Measurements from ENCODE around the gene LANCL2. TPM values are rescaled to one million over a fixed set of nuclear protein-coding genes. Genes with fewer than 3 reads are reported as not detected.
"Not testable (repeated sequence)": the region's sequence is repeated elsewhere in the genome, so short reads cannot be mapped to it uniquely, and the experiment has no call there.

LANCL2 gene
- total RNA-seq, 1 experiment from 2014 or later, result 29.1 TPM

GRCh38 chr7:55402506-55402905 lies 37.4 kb downstream of the LANCL2 start:
- not testable (repeated sequence) for DNase-seq (ENCODE audit: low read depth)

- DNase-seq (ENCODE audit: low read depth), result no peak
Observed at GRCh38 chr7:55405856-55406541, 40.9 kb downstream of the LANCL2 start.

- DNase-seq (ENCODE audit: low read depth), result peak; percentile 14
Observed at GRCh38 chr7:55409482-55410225, 44.5 kb downstream of the LANCL2 start.

- DNase-seq (ENCODE audit: low read depth), result no peak
Observed at GRCh38 chr7:55410667-55411239, 45.6 kb downstream of the LANCL2 start.

- DNase-seq (ENCODE audit: low read depth), result no peak
Observed at GRCh38 chr7:55411844-55412243, 46.7 kb downstream of the LANCL2 start.

- no peak for DNase-seq (ENCODE audit: low read depth)
Observed at GRCh38 chr7:55413442-55413841, 48.3 kb downstream of the LANCL2 start.

GRCh38 chr7:55415173-55415778 lies 50.1 kb downstream of the LANCL2 start:
- DNase-seq (ENCODE audit: low read depth), result peak; percentile 78

- not testable (repeated sequence) for DNase-seq (ENCODE audit: low read depth)
Observed at GRCh38 chr7:55417456-55417855, 52.3 kb downstream of the LANCL2 start.

- peak; percentile 37 for DNase-seq (ENCODE audit: low read depth)
Observed at GRCh38 chr7:55420530-55420929, 55.4 kb downstream of the LANCL2 start.

GRCh38 chr7:55423277-55423711 lies 58.2 kb downstream of the LANCL2 start:
- DNase-seq (ENCODE audit: low read depth), result no peak

- DNase-seq (ENCODE audit: low read depth), result peak; percentile 29
Observed at GRCh38 chr7:55423891-55424290, 58.8 kb downstream of the LANCL2 start.

GRCh38 chr7:55425141-55425752 lies 60.1 kb downstream of the LANCL2 start:
- DNase-seq (ENCODE audit: low read depth), result no peak

- no peak for DNase-seq (ENCODE audit: low read depth)
Observed at GRCh38 chr7:55426676-55427075, 61.5 kb downstream of the LANCL2 start.

- DNase-seq (ENCODE audit: low read depth), result no peak
Observed at GRCh38 chr7:55427342-55427741, 62.2 kb downstream of the LANCL2 start.

- no peak for DNase-seq (ENCODE audit: low read depth)
Observed at GRCh38 chr7:55427800-55428199, 62.7 kb downstream of the LANCL2 start.

GRCh38 chr7:55429835-55430499 lies 64.8 kb downstream of the LANCL2 start:
- no peak for DNase-seq (ENCODE audit: low read depth)

- DNase-seq (ENCODE audit: low read depth), result no peak
Observed at GRCh38 chr7:55431898-55432297, 66.8 kb downstream of the LANCL2 start.

GRCh38 chr7:55432506-55432905 lies 67.4 kb downstream of the LANCL2 start:
- no peak for DNase-seq (ENCODE audit: low read depth)

GRCh38 chr7:55432939-55433784 lies 68.0 kb downstream of the LANCL2 start:
- DNase-seq (ENCODE audit: low read depth), result peak; percentile 71

- DNase-seq (ENCODE audit: low read depth), result no peak
Observed at GRCh38 chr7:55435466-55435865, 70.3 kb downstream of the LANCL2 start.

Measured in RPMI7951 (cell line).